ENCODE measurements around the gene MED15. TPM values are rescaled to one million over a fixed set of nuclear protein-coding genes. Genes with fewer than 3 reads are reported as not detected.
"Not testable (repeated sequence)": the region's sequence is repeated elsewhere in the genome, so short reads cannot be mapped to it uniquely, and the experiment has no call there.

The MED15 gene
- total RNA-seq, 1 experiment from 2014 or later = 13.5 TPM

- no peak for DNase-seq (ENCODE audit: extremely low read depth, low read depth)
These were observed 109.1 kb downstream of the MED15 start for GRCh38 chr22:20616451-20617043.

GRCh38 chr22:20618488-20618887, 111.1 kb downstream of the MED15 start:
- DNase-seq (ENCODE audit: extremely low read depth, low read depth) = no peak

- no peak for DNase-seq (ENCODE audit: extremely low read depth, low read depth)
These were observed 111.9 kb downstream of the MED15 start for GRCh38 chr22:20619045-20619892.

- DNase-seq (ENCODE audit: extremely low read depth, low read depth) = not testable (repeated sequence)
These were observed 112.4 kb downstream of the MED15 start for GRCh38 chr22:20619893-20620194.

GRCh38 chr22:20621162-20621561, 113.8 kb downstream of the MED15 start:
- DNase-seq (ENCODE audit: extremely low read depth, low read depth) = no peak

DNA sequence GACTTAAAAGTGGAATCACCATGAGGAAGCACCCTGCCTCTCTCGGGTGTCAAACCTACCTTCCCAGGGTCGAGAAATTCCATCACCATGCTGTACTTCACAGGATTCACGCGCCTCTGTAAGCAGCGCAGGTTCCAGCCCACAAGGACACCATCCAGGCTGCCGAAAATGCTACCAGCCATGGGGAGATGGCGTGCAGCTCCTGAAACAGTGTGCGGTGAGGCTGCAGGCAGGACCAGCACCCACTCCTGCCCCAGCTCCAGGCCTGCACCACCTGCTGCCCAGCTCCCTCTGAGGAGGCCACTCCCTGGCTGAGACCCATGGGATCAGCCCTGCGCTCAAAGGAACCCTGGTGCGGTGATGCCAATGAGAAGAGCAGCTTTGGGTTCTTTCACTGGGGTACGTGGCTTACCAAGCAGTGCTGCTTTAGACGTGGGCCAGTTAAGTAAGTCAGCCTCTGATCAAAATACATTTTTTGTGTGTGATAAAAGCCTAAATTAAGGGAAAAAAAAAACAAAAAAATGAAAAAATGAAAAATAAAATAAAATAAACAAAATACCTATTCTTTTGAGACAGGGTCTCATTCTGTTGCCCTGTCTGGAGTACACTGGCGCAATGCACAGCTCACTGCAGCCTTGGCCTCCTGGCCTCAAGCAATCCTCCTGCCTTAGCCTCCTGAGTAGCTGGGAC, 115.4 kb downstream of the MED15 start:
- no peak for DNase-seq (ENCODE audit: extremely low read depth, low read depth)

GRCh38 chr22:20624161-20624616, 116.8 kb downstream of the MED15 start:
- DNase-seq (ENCODE audit: extremely low read depth, low read depth) = no peak

DNA sequence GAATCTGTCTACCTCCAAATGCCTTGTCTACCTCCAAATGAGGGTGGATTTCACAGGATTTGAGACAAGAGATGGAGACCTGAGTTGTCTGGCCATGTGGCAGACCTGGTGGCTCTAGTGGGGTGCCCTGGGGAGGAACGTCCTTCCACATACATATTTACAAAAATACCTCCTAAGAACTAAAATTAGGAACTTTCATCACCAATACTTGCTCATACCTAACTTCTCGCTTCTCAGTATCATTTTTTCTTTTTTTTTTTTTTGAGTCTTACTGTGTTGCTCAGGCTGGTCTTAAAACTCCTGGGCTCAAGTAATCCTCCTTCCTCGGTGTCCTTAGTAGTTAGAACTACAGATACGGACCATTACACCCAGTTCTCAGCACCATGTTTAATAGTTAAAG, 117.9 kb downstream of the MED15 start:
- no peak for DNase-seq (ENCODE audit: extremely low read depth, low read depth)

GRCh38 chr22:20626811-20627210, 119.4 kb downstream of the MED15 start:
- no peak for DNase-seq (ENCODE audit: extremely low read depth, low read depth)

- DNase-seq (ENCODE audit: extremely low read depth, low read depth) = no peak
These were observed 120.0 kb downstream of the MED15 start for GRCh38 chr22:20627432-20627831.

DNA sequence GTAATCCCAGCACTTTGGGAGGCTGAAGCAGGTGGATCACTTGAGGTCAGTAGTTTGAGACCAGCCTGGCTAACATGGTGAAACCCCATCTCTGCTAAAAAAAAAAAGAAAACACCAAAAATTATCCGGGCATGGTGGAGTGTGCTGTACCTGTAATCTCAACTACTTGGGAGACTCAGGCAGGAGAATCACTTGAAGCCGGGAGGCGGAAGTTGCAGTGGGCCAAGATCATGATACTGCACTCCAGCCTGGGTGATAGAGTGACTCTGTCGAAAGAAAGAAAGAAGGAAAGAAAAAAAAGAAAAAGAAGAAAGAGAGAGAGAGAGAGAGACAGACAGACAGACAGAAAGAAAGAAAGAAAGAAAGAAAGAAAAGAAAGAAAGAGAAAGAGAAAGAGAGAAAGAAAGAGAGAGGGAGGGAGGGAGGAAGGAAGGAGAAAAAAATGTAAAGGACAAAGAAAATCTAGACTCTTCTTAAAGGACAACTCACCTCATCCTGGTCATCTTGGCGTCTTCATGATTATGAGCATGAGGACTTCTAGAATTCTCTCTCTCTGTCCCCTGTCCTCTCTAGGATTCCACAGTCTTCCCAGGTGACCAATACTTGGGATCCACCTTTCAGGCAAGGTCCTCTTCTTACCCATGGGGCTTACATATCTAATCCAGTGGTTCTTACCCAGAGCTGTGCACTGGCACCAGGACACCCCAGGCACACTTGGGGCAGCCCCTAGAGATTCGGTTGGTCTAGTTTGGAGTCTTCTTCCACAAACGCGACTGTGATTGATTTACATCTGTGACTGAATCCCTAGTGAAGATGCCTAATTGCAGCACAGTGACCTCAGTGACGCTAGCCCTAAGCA, 120.9 kb downstream of the MED15 start:
- DNase-seq (ENCODE audit: extremely low read depth, low read depth) = no peak

DNA sequence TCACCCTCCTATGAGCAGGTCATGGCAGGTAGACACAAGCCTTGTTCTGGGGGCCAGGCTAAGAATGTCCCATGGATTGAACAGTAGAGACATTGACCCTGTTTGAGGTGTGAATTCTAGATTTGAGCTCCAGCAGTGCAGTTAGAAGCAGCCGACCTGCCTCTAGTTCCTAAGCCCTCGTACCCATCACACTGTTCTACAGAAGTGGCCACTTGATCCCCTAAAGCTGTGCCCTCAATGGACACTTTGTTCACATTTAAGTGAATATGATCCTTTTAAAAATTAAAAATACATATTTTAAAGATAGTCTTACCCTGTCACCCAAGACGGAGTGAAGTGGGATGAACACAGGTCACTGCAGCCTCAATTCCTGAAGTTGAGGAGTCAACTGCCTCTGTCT, 122.0 kb downstream of the MED15 start:
- DNase-seq (ENCODE audit: extremely low read depth, low read depth) = no peak

DNA sequence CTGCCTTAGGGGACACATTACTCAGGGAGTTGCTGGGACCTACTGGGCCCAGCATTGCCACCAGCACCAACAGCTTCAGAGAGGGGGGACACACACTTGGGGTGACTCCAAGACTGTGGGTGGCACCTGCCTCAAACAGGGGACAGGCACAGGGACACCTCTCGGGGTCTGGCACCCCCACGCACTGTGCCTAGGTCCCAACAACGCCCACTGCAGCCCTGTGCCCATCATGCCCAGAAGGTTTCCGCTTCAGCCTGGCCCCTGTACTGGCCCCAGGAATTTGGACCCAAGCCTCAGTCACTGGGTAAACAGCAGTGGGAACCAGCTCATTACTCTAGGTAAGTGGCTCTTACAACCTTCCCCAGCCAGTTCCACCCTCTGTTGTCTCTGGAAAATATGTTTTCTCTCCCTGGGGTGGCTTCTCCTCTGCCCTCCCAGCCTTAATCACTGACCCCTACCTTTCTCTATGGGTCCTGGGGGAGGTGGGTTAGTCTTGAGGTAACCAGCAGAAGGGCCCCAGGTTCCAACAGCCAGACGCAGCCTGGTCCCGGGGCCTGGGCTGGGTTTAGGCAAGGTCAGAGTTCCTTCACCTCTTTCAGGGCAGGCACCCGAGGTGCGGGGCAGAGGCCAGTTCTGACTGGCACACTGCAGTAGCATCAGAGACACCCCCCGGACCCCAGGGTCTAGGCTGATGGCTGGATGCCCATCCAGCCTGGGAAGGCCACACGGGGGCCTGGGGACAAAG, 123.6 kb downstream of the MED15 start:
- no peak for DNase-seq (ENCODE audit: extremely low read depth, low read depth)

- DNase-seq (ENCODE audit: extremely low read depth, low read depth) = no peak
These were observed 124.7 kb downstream of the MED15 start for GRCh38 chr22:20632082-20632481.

- no peak for DNase-seq (ENCODE audit: extremely low read depth, low read depth)
These were observed 125.1 kb downstream of the MED15 start for GRCh38 chr22:20632518-20632917.

DNA sequence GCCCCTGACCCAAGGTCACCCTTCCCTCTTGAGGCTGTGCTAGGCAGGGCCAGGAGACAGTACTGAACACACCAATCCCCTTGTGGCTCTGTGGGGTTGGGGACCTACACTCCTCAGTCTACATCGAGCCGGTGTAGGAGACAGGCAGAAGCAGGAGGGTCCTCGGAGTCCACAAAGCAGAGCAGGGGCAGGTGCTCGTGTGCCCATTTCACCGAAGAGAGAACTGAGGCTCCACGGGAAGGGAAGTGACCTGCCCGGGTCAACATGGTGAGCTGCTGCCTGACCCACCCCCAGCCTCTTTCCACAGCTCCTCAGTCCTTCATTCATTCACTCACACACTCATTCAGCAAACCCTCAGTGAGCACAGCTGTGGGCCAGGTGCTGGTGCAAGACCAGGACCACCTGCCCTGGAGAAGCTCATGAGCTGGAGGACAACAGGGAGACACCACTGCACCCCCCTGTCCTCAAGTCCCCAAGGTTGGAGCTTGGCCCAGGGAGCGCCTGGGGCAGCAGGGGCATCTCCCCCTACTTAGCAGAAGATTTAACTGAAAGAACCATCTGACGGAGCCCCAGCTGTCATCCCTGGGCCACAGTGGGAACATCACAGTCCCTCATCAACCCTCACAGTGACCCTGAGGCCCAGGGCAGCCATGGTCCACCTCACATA, 127.3 kb downstream of the MED15 start:
- DNase-seq (ENCODE audit: extremely low read depth, low read depth) = no peak

DNA sequence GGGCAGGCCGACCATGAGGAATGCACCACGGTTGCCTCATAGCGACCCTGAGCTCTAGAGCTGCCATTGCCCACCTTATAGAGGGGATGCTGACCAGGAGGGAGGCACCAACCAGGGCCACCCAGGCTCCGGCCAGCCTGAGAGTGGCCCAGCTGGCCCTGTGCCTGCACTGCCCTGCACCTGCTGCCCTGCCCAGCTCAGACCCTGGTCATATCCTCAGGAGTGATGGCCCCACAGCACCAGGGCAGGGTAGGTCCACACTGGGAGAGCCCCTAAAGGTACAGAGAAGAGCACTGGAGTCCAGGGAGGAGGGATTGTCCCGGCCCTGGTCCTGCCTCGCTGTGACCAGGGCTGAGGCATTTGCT, 127.8 kb downstream of the MED15 start:
- no peak for DNase-seq (ENCODE audit: extremely low read depth, low read depth)

DNA sequence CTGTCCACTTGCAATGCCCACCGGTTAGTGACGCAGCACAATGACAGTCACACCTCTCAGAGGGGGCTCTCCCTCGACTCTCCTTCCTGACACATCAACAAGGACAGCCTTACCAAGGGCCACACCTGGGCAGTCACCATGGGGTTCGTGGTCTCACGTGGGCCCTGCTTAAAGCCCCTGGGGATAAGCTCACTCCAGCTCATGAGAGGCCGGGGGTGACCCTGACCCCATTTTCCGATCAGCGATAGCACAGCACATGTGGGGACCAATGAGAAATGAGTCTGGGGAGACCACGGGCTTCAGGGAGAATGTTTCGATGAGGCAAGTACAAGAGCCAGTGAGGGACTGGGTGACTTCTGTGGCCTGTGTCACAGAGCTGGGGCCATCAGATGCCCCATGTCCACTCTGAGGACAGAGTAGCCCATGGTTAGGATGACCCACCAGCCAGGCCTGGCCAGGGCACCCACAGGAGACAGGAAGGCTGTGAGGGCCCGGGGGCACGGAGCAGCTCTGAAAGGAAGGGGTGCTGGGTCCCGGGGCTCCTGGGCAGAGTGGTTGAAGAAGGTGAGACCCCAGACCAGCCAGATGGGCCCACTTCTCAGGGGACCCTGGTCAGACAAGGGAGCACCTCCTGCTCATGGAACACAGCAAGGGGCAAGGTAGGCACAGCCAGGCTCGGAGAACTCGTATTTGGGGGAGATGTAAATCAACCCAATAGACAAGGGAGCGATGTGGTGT, 128.8 kb downstream of the MED15 start:
- DNase-seq (ENCODE audit: extremely low read depth, low read depth) = no peak

GRCh38 chr22:20636945-20637344, 129.5 kb downstream of the MED15 start:
- DNase-seq (ENCODE audit: extremely low read depth, low read depth) = no peak
